Neural crest cell (in vitro differentiated cells): ENCODE measurements around the gene TTBK1. TPM values are rescaled to one million over a fixed set of nuclear protein-coding genes. Genes with fewer than 3 reads are reported as not detected.
A peak's percentile ranks its signal among the peaks of the same experiment; 100 is the strongest.

Experiments
- DNase-seq: peaks from one replicate; pipeline ENCODE4 v3.0.0; 2021; ENCODE audit warnings: low read depth, mixed read lengths, low spot score
- H3K27ac Mint-ChIP-seq: one replicate; pipeline ENCODE4 v1.8.0; 2021; ENCODE audit warnings: mild to moderate bottlenecking, mixed read lengths; ENCODE audit not compliant: unreplicated experiment
- H3K27me3 Mint-ChIP-seq: 2 replicates; pipeline ENCODE4 v1.8.0; 2021; ENCODE audit warnings: low read depth, mild to moderate bottlenecking, mixed read lengths
- H3K36me3 Mint-ChIP-seq: 2 replicates; pipeline ENCODE4 v1.8.0; 2021; ENCODE audit warnings: low read depth, mild to moderate bottlenecking, mixed read lengths
- H3K4me1 Mint-ChIP-seq: 2 replicates; pipeline ENCODE4 v1.8.0; 2021; ENCODE audit warnings: mixed read lengths
- H3K4me3 Mint-ChIP-seq: one replicate; pipeline ENCODE4 v1.8.0; 2021; ENCODE audit warnings: mild to moderate bottlenecking, mixed read lengths
- H3K9me3 Mint-ChIP-seq: 2 replicates; pipeline ENCODE4 v1.8.0; 2021; ENCODE audit warnings: mixed read lengths
- CTCF ChIP-seq: fragments of 200-600 bp; sonication (generic); conservative IDR thresholded peaks from 2 replicates; pipeline ENCODE4 v1.5.0; 2021; ENCODE audit warnings: antibody characterized with exemption, mild to moderate bottlenecking
- total RNA-seq: library from RNA; stranded (reverse); gene quantifications from 2 replicates; pipeline ENCODE4 v1.2.1, GENCODE V29; 2021

TTBK1 gene
- total RNA-seq, 1 donor from 2014 or later, result 5.4 TPM

GRCh38 chr6:43331891-43332290 is 88.6 kb downstream of the TTBK1 start:
- no peak for TF ChIP-seq CTCF
- no peak for DNase-seq
- no peak overlapping the region for H3K4me3 Mint-ChIP-seq
- H3K27ac Mint-ChIP-seq, result no peak overlapping the region
- no peaks in the 10 kb centered on the region for H3K27me3 Mint-ChIP-seq
- no peaks in the 10 kb centered on the region for H3K36me3 Mint-ChIP-seq
- H3K9me3 Mint-ChIP-seq, result no peaks in the 10 kb centered on the region
- H3K4me1 Mint-ChIP-seq, result no peaks in the 10 kb centered on the region

- Mint-ChIP-seq H3K9me3 (no peaks in the 10 kb centered on the region), H3K36me3 (peaks cover 6% of the 10 kb centered on the region), H3K27ac (no peak overlapping the region), H3K4me3 (no peak overlapping the region), H3K27me3 (no peaks in the 10 kb centered on the region), H3K4me1 (no peaks in the 10 kb centered on the region)
- TF ChIP-seq CTCF, result peak; percentile 75
- no peak for DNase-seq
Observed at GRCh38 chr6:43334466-43335095, 91.3 kb downstream of the TTBK1 start.

GRCh38 chr6:43335469-43335868 is 92.2 kb downstream of the TTBK1 start:
- Mint-ChIP-seq H3K4me3 (no peak overlapping the region), H3K36me3 (peaks cover 9% of the 10 kb centered on the region), H3K27ac (no peak overlapping the region), H3K4me1 (no peaks in the 10 kb centered on the region), H3K9me3 (no peaks in the 10 kb centered on the region), H3K27me3 (no peaks in the 10 kb centered on the region)
- TF ChIP-seq CTCF, result no peak
- no peak for DNase-seq

GRCh38 chr6:43336382-43336781 is 93.1 kb downstream of the TTBK1 start:
- no peaks in the 10 kb centered on the region for H3K9me3 Mint-ChIP-seq
- H3K27ac Mint-ChIP-seq, result no peak overlapping the region
- no peak for DNase-seq
- H3K27me3 Mint-ChIP-seq, result no peaks in the 10 kb centered on the region
- H3K4me1 Mint-ChIP-seq, result no peaks in the 10 kb centered on the region
- peaks cover 13% of the 10 kb centered on the region for H3K36me3 Mint-ChIP-seq
- no peak overlapping the region for H3K4me3 Mint-ChIP-seq
- no peak for TF ChIP-seq CTCF

Other genes with a start within 250 kb of the TTBK1 start
- gene MEA1, start 229.5 kb upstream of the TTBK1 start, total RNA-seq, result 94.7 and 102 TPM in 2 replicates
- gene KLHDC3, start 229.2 kb upstream of the TTBK1 start, total RNA-seq, result 105 and 109 TPM in 2 replicates
- 89.1 and 93.4 TPM in 2 replicates for gene RRP36, start 221.9 kb upstream of the TTBK1 start, total RNA-seq
- gene CUL7, start 189.6 kb upstream of the TTBK1 start, total RNA-seq, result 40.6 and 42.9 TPM in 2 replicates
- 45.7 and 56.8 TPM in 2 replicates for gene MRPL2, start 184.0 kb upstream of the TTBK1 start, total RNA-seq
- 16.7 and 20.3 TPM in 2 replicates for gene KLC4, start 183.8 kb upstream of the TTBK1 start, total RNA-seq
- gene PTK7, start 167.2 kb upstream of the TTBK1 start, total RNA-seq, result 101 and 106 TPM in 2 replicates
- gene SRF, start 72.2 kb upstream of the TTBK1 start, total RNA-seq, result 37.5 and 37.8 TPM in 2 replicates
- gene CUL9, start 61.3 kb upstream of the TTBK1 start, total RNA-seq, result 37.2 and 37.5 TPM in 2 replicates
- gene DNPH1, start 14.0 kb upstream of the TTBK1 start, total RNA-seq, result 50.3 and 55.1 TPM in 2 replicates
- gene SLC22A7, start 54.8 kb downstream of the TTBK1 start, total RNA-seq, result 0.37 TPM in 1 of 2 replicates, not detected in the other
- gene CRIP3, start 65.3 kb downstream of the TTBK1 start, total RNA-seq, result 2.0 and 2.6 TPM in 2 replicates
- gene ZNF318, start 126.2 kb downstream of the TTBK1 start, total RNA-seq, result 26.2 and 26.6 TPM in 2 replicates
- 34.1 and 35.2 TPM in 2 replicates for gene ABCC10, start 184.1 kb downstream of the TTBK1 start, total RNA-seq
- gene DLK2, start 212.1 kb downstream of the TTBK1 start, total RNA-seq, result 1.5 and 1.6 TPM in 2 replicates
- gene TJAP1, start 234.1 kb downstream of the TTBK1 start, total RNA-seq, result 47.3 and 52.1 TPM in 2 replicates